IPS-NIHi7 (cell line): ENCODE results near the gene ZNF592.
"Not testable (repeated sequence)": the region's sequence is repeated elsewhere in the genome, so short reads cannot be mapped to it uniquely, and the experiment has no call there.

Experiments
- DNase-seq: peaks from one replicate; pipeline ENCODE4 v3.0.0; 2012; ENCODE audit warnings: mixed read lengths; ENCODE audit errors: extremely low spot score

Gene ZNF592

GRCh38 chr15:84741121-84741520 is 7.3 kb upstream of the ZNF592 start:
- no peak for DNase-seq

GRCh38 chr15:84747416-84748273 is 747 bp upstream of the ZNF592 start:
- peak; percentile 74 for DNase-seq

GRCh38 chr15:84749111-84749991 is 959 bp downstream of the ZNF592 start:
- no peak for DNase-seq

GRCh38 chr15:84750583-84751092 is 2.2 kb downstream of the ZNF592 start:
- DNase-seq = no peak

DNA sequence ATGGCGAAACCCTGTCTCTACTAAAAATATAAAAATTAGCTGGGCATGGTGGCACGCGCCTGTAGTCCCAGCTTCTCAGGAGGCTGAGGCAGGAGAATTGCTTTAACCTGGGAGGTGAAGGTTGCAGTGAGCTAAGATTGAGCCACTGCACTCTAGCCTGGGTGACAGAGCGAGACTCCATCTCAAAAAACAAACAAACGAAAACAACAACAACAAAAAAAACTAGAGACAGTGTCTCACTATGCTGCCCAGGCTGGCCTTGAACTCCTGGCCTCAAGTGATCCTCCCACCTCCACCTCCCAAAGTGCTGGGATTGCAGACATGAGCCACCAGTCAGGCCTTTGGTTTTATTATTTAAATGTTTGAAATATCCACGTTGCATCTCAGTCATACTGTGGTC is 3.3 kb downstream of the ZNF592 start:
- not testable (repeated sequence) for DNase-seq

- DNase-seq = no peak
Observed at GRCh38 chr15:84752195-84752594, 3.8 kb downstream of the ZNF592 start.

DNA sequence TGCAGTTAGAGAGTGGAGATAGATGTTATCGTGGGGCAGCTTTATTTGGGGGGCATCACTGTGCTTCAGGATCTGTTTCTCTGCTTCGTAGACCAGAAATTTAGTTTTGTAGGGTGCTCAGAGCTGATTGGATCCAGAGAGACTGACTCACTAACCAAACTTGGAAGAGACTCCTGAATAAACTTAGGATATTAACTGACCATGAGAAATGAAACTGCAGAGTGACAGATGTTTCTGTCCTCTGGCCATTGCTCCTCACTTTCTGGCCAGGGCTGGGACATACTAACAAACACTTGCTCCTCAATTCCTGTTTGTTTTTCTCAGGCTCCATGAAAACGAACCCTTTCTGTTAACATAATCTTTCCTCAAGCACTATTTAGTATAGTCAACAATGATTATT is 4.3 kb downstream of the ZNF592 start:
- no peak for DNase-seq

DNA sequence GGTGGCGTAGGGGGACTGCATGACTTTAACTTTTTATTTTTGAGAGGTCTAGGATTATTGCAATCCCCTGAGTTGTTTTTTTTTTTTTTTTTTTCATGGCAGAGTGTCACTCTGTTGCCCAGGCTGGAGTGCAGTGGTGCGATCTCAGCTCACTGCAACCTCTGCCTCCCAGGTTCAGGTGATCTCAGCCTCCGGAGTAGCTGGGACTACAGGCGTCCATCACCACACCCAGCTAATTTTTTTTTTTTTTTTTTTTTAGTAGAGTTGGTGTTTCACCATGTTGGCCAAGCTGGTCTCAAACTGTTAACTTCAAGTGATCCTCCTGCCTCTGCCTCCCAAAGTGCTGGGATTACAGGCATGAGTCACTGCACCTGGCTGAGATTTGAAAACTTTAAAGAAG is 6.5 kb downstream of the ZNF592 start:
- not testable (repeated sequence) for DNase-seq

DNA sequence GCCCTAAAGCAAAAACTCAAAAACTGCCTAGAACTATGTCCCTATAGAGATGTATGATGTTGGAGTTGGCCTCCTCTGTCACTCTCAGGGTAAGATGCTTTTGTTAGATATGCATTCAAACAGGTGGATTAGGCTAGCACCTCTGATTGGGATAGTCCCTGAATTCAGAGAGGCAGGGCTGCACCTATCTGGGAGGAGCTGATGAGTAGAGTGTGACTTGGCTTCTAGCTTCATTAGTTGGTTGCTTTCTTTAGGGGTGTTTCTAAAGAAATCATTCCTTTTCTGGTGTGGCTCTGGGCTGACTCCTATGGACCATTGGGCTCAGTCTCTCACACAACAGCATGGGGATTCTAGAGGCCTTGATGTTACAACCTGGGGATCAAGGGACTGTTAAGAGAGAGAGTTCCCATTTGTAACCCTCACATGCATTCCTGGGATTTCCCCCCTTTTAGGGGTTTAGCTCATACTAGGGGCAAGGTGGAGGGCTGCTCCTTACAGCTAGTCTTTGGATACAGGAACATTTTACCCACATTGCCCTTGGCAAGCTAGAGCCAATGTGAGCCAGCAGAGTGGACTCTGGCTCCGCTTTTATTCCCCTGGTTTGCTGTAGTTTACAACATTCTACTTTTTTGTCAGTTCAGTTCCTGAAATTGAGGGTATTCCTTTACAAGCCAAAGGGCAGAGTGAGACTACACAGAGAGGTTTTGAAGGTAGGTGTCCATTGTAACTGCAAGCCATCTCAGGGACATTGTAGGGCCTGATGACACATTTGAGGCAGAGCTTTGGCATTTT is 7.5 kb downstream of the ZNF592 start:
- DNase-seq = no peak

DNA sequence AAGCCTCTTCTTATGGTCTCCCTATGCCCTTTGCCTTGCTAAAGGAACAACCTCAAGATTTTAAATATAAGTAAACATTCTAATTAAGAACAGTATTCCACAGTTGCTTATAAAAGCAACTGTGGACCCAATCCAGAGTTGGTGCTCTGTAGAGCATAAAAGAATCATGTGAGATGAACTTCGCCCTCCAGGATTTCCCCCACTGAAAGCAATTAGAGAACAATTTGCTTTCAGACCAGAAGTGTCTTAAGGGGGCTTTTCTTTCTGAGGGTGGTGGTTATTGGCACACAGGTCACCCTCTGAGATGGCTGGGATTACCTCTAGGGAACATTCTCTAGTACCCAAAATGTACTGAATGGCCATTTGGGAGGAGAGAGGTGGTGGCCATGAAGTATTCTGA is 10.6 kb downstream of the ZNF592 start:
- no peak for DNase-seq

GRCh38 chr15:84760219-84760618 is 11.8 kb downstream of the ZNF592 start:
- no peak for DNase-seq

- DNase-seq = no peak
Observed at GRCh38 chr15:84761607-84762131, 13.3 kb downstream of the ZNF592 start.

- DNase-seq = no peak
Observed at GRCh38 chr15:84762840-84763572, 14.6 kb downstream of the ZNF592 start.

DNA sequence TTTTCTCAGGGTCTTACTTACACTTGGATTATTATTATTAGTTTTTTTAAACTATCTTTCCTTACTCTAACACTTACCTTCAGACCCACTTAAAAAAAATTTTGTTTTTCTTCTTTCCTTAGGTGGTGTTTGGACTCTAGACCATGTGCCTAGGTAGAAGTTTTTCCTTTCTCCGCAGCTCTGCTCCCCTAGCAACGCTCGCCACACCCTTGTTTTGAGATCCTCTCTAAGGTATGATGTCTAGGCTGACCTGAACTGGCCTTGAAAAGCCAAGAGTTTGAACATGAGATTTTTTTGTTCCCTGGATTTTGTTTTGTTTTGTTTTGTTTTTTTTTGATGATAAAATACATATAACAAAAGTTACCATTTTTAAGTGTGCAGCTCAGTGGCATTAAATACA is 16.2 kb downstream of the ZNF592 start:
- DNase-seq = no peak

DNA sequence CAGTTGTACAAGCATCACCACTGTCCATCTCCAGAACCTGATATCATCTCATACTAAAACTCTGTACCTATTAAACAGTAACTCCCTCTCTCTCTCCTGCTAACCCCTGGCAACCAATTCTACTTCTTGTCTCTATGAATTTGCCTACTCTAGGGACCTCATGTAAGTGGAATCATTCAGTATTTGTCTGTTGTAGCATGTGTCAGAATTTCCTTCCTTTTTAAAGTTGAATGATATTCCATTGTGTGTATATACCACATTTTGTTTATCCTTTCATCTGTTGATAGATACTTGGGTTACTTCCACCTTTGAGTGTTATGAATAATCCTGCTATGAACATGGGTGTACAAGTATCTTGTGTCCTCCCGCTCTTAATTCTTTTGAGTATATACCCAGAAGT is 16.6 kb downstream of the ZNF592 start:
- no peak for DNase-seq

- no peak for DNase-seq
Observed at GRCh38 chr15:84765675-84766074, 17.3 kb downstream of the ZNF592 start.

- no peak for DNase-seq
Observed at GRCh38 chr15:84766461-84767035, 18.2 kb downstream of the ZNF592 start.

DNA sequence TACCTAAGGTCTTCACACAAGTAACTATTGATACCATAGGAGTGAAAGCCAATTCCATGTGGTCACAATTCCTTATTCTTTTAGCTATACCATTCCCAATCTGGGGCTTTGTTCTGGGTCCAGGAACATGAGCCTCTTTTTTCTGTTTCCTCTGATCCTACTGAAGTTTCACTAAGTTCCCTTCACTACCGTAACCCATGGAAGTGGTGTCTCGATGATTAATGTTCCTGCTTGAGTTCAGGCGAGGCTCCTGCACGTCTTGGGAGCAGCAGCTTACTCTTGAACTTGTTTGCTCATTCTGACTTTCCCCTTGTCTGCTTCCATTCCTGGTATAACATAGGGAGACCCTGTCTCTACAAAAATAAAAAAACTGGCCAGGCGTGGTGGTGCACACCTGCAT is 23.6 kb downstream of the ZNF592 start:
- no peak for DNase-seq

DNA sequence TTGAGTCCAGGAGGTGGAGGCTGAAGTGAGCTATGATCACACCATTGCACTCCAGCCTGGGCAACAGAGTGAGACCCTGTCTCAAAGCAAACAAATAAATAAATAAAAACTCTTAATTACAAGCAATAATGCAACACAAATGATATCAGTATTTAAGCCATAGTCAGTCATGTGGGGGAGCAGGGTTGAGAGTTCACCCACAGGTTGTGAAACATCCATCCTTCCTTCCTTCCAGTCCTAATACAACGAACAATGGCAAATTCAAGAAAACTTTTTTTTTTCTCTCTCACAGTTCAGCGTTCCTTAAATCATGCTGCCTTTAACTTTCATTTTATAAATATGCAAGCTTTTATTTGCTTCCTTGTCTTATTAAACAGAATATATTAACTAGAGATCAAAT is 24.1 kb downstream of the ZNF592 start:
- no peak for DNase-seq

GRCh38 chr15:84773716-84774115 is 25.3 kb downstream of the ZNF592 start:
- no peak for DNase-seq
